Liver (tissue), 3 donors: ENCODE data around the gene NUP35.

Source experiments
- REST ChIP-seq: IDR thresholded peaks from 2 replicates; pipeline ENCODE4 v1.6.1; 2016; ENCODE audit warnings: antibody characterized with exemption, mild to moderate bottlenecking
- RXRA ChIP-seq, 2 donors: IDR thresholded peaks; 2 replicates each; pipeline ENCODE4 v1.6.1; 2017 to 2018; ENCODE audit warnings: antibody characterized with exemption in 2 of 2, mild to moderate bottlenecking in 1 of 2
- TF ChIP-seq, protein P1 (sequence below): fragments of 150-350 bp; IDR thresholded peaks from 2 replicates; pipeline ENCODE4 v1.5.1; 2017; ENCODE audit warnings: improper control_type of control experiment, low read depth, low read length; ENCODE audit not compliant: missing input control
- donor health status: healthy.
- donor health status: healthy.

- TF ChIP-seq, protein P1, sequence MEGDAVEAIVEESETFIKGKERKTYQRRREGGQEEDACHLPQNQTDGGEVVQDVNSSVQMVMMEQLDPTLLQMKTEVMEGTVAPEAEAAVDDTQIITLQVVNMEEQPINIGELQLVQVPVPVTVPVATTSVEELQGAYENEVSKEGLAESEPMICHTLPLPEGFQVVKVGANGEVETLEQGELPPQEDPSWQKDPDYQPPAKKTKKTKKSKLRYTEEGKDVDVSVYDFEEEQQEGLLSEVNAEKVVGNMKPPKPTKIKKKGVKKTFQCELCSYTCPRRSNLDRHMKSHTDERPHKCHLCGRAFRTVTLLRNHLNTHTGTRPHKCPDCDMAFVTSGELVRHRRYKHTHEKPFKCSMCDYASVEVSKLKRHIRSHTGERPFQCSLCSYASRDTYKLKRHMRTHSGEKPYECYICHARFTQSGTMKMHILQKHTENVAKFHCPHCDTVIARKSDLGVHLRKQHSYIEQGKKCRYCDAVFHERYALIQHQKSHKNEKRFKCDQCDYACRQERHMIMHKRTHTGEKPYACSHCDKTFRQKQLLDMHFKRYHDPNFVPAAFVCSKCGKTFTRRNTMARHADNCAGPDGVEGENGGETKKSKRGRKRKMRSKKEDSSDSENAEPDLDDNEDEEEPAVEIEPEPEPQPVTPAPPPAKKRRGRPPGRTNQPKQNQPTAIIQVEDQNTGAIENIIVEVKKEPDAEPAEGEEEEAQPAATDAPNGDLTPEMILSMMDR: no peak
- TF ChIP-seq REST (no peak), RXRA (IDR thresholded peaks at IDR 0.05) (no peak)
Measured at GRCh38 chr2:183157131-183157530, 32.9 kb downstream of the NUP35 start.
